NCI-H510A treated with DMSO at 0.1 percent for 48 hours (cell line): ENCODE data around the gene DRC3.

Experiments
- DNase-seq: peaks from one replicate; lab custom pipeline; 2025; lab: John Stamatoyannopoulos, UW

The DRC3 gene

GRCh38 chr17:18056214-18056613, 83.6 kb downstream of the DRC3 start:
- DNase-seq = no peak

- DNase-seq = no peak
These were observed 86.6 kb downstream of the DRC3 start for GRCh38 chr17:18059283-18059682.

GRCh38 chr17:18064053-18064452, 91.4 kb downstream of the DRC3 start:
- no peak for DNase-seq

GRCh38 chr17:18065546-18065945, 92.9 kb downstream of the DRC3 start:
- no peak for DNase-seq
